NCI-H2029 treated with DMSO at 0.1 percent for 48 hours (cell line): Measurements from ENCODE around the gene CYB561D2.

Source experiments
- DNase-seq: peaks from one replicate; lab custom pipeline; 2025; lab: John Stamatoyannopoulos, UW

The CYB561D2 gene

GRCh38 chr3:50392101-50392715 lies 41.5 kb downstream of the CYB561D2 start:
- no peak for DNase-seq

GRCh38 chr3:50393061-50393460 lies 42.4 kb downstream of the CYB561D2 start:
- no peak for DNase-seq

GRCh38 chr3:50395070-50395860 lies 44.6 kb downstream of the CYB561D2 start:
- no peak for DNase-seq

- no peak for DNase-seq
These were observed 45.8 kb downstream of the CYB561D2 start for GRCh38 chr3:50396502-50396901.

- DNase-seq: no peak
These were observed 51.4 kb downstream of the CYB561D2 start for GRCh38 chr3:50401978-50402595.
